Mesendoderm (in vitro differentiated cells): Measurements from ENCODE around the gene FRMPD2.
"Not testable (repeated sequence)": the region's sequence is repeated elsewhere in the genome, so short reads cannot be mapped to it uniquely, and the experiment has no call there.

Source experiments
- DNase-seq: peaks from one replicate; pipeline ENCODE4 v3.0.0; 2013
- H2AK5ac ChIP-seq: 2 replicates; pipeline ENCODE4 v1.6.1; 2013; ENCODE audit warnings: low read length, inconsistent platforms
- H2BK120ac ChIP-seq: 2 replicates; pipeline ENCODE4 v1.6.1; 2013; ENCODE audit warnings: low read depth, mild to moderate bottlenecking, low read length, moderate library complexity, mixed read lengths
- H2BK15ac ChIP-seq: replicated peaks from 2 replicates; pipeline ENCODE4 v1.6.1; 2013; ENCODE audit warnings: low read depth, mild to moderate bottlenecking, moderate library complexity
- H2BK5ac ChIP-seq: 2 replicates; pipeline ENCODE4 v1.6.1; 2013; ENCODE audit warnings: low read length, inconsistent platforms
- H3K18ac ChIP-seq: 2 replicates; pipeline ENCODE4 v1.6.1; 2013; ENCODE audit warnings: mild to moderate bottlenecking, low read length, mixed read lengths
- H3K23ac ChIP-seq: one replicate; pipeline ENCODE4 v1.6.1; 2013; ENCODE audit warnings: low read length
- H3K27ac ChIP-seq: 2 replicates; pipeline ENCODE4 v1.5.1; 2013; ENCODE audit warnings: low read depth, mild to moderate bottlenecking, inconsistent platforms, low read length, moderate library complexity
- H3K27me3 ChIP-seq: 2 replicates; pipeline ENCODE4 v1.6.1; 2013; ENCODE audit warnings: low read length, control low read depth, mild to moderate bottlenecking, inconsistent platforms; ENCODE audit not compliant: insufficient read depth, poor library complexity
- H3K36me3 ChIP-seq: 2 replicates; pipeline ENCODE4 v1.6.1; 2013; ENCODE audit warnings: low read length, inconsistent platforms; ENCODE audit not compliant: control insufficient read depth, insufficient read depth
- H3K4ac ChIP-seq: one replicate; pipeline ENCODE4 v1.6.1; 2013; ENCODE audit warnings: low read depth, mild to moderate bottlenecking, low read length, moderate library complexity
- H3K4me1 ChIP-seq: 2 replicates; pipeline ENCODE4 v1.6.1; 2013; ENCODE audit warnings: low read depth, low read length, inconsistent platforms; ENCODE audit not compliant: control insufficient read depth
- H3K4me2 ChIP-seq: 2 replicates; pipeline ENCODE4 v1.6.1; 2013; ENCODE audit warnings: low read length
- H3K4me3 ChIP-seq: 2 replicates; pipeline ENCODE4 v1.5.1; 2013; ENCODE audit warnings: mild to moderate bottlenecking, low read length
- H3K56ac ChIP-seq: one replicate; pipeline ENCODE4 v1.6.1; 2013; ENCODE audit warnings: low read length
- H3K79me1 ChIP-seq: 2 replicates; pipeline ENCODE4 v1.6.1; 2013; ENCODE audit warnings: low read length, inconsistent platforms
- H3K79me2 ChIP-seq: 2 replicates; pipeline ENCODE4 v1.6.1; 2013; ENCODE audit warnings: mild to moderate bottlenecking, low read length; ENCODE audit not compliant: control insufficient read depth, insufficient read depth
- H3K9ac ChIP-seq: 2 replicates; pipeline ENCODE4 v1.6.1; 2013; ENCODE audit warnings: low read length, inconsistent platforms
- H4K5ac ChIP-seq: one replicate; pipeline ENCODE4 v1.6.1; 2013; ENCODE audit warnings: low read length
- H4K8ac ChIP-seq: one replicate; pipeline ENCODE4 v1.6.1; 2013; ENCODE audit warnings: low read depth, mild to moderate bottlenecking, control low read depth, low read length, moderate library complexity
- WGBS: extraction: QIAGEN DNeasy Blood & Tissue Kit; methylation state at CpG from one replicate; pipeline ENCODE4 v1.1.7; 2013; ENCODE audit warnings: low lambda C conversion rate, missing lambda C conversion rate; ENCODE audit not compliant: insufficient coverage; ENCODE audit errors: extremely low coverage; 5-methylcytosine and 5-hydroxymethylcytosine counted together

The FRMPD2 gene

DNA sequence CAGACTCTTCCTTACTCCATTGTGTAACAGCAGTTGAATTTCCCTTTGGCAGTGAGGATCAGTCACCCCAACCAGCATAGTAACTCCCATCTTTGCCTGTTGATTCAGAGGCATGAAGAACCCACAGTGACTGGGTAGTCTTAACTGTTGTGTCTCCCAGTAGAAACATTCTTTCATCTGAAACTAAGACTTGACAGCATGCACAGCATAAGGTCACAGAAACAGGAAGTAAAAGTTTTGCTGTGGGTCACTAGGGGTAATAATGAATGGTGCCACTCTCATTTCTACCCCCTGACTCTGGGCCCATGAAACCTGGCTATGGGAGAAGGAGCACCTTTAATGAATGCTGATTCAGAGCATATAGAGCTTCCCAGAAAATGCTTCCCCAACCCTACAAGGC is 8.3 kb upstream of the FRMPD2 start:
- Histone ChIP-seq H3K79me2 (no peaks in the 10 kb centered on the region), H3K36me3 (no peaks in the 10 kb centered on the region), H3K23ac (no peak overlapping the region), H2BK120ac (no peak overlapping the region), H4K8ac (no peak overlapping the region), H3K9ac (no peak overlapping the region), H3K18ac (no peak overlapping the region), H3K27ac (no peak overlapping the region), H3K27me3 (no peaks in the 10 kb centered on the region), H2BK15ac (no peak overlapping the region), H2AK5ac (no peak overlapping the region), H3K4me2 (no peak overlapping the region), H3K4ac (no peak overlapping the region), H3K56ac (no peak overlapping the region), H4K5ac (no peak overlapping the region), H2BK5ac (no peak overlapping the region), H3K4me1 (peaks cover 3% of the 10 kb centered on the region), H3K79me1 (no peaks in the 10 kb centered on the region), H3K4me3 (no peak overlapping the region)
- no peak for DNase-seq

DNA sequence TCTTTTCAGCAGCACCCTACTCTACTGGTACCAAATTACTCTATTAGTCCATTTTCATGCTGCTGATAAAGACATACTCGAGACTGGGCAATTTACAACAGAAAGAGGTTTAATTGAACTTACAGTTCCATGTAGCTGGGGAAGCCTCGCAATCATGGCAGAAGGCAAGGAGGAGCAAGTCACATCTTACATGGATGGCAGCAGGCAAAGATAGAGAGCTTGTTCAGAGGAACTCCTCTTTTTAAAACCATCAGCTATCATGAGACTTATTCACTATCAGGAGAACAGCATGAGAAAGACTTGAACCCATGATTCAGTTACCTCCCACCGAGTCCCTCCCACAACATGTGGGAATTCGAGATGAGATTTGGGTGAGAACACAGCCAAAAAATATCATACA is 7.2 kb upstream of the FRMPD2 start:
- H2BK15ac ChIP-seq, H3K27me3 ChIP-seq, H3K27ac ChIP-seq, H3K18ac ChIP-seq, H3K4me2 ChIP-seq, H3K56ac ChIP-seq, H3K4ac ChIP-seq, H3K9ac ChIP-seq, H2BK5ac ChIP-seq, H3K4me3 ChIP-seq, H4K8ac ChIP-seq, DNase-seq, H3K36me3 ChIP-seq, H4K5ac ChIP-seq, H3K23ac ChIP-seq, H2AK5ac ChIP-seq, H2BK120ac ChIP-seq, H3K4me1 ChIP-seq, H3K79me2 ChIP-seq, H3K79me1 ChIP-seq: not testable (repeated sequence)
- no CpG with 5 or more reads among the region's 4 CpGs for WGBS

DNA sequence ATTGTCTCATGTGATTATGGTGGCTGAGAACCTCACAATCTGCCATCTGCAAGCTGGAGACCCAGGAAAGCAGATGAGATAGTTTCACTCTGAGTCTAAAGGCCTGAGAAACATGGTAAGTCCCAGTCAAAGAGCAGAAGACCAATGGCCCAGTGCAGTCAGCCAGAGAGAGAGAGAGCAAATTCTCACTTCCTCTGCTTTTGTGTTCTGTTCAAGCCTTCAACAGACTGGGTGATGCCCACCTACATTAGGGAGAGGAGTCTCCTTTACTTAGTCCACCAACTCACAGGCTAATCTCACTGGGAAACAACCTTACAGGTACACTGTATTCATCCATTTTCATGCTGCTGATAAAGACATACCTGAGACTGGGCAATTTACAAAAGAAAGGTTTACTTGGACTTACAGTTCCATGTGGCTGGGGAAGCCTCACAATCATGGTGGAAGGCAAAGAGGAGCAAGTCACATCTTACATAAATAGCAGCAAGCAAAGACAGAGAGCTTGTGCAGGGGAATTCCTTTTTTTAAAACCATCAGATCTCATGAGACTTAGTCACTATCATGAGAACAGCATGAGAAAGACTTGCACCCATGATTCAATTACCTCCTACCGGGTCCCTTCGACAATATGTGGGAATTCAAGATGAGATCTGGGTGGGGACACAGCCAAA is 4.7 kb upstream of the FRMPD2 start:
- H3K79me2 ChIP-seq: no peaks in the 10 kb centered on the region
- no peaks in the 10 kb centered on the region for H3K79me1 ChIP-seq
- WGBS: no CpG with 5 or more reads among the region's 2 CpGs
- no peak overlapping the region for H3K23ac ChIP-seq
- peaks cover 2% of the 10 kb centered on the region for H3K4me1 ChIP-seq
- H2BK15ac ChIP-seq: no peak overlapping the region
- no peaks in the 10 kb centered on the region for H3K36me3 ChIP-seq
- H2BK120ac ChIP-seq: no peak overlapping the region
- no peak overlapping the region for H3K4me2 ChIP-seq
- no peak overlapping the region for H3K18ac ChIP-seq
- H3K27me3 ChIP-seq: no peaks in the 10 kb centered on the region
- H4K8ac ChIP-seq: no peak overlapping the region
- no peak overlapping the region for H3K56ac ChIP-seq
- H3K4me3 ChIP-seq: no peak overlapping the region
- no peak overlapping the region for H2BK5ac ChIP-seq
- H3K4ac ChIP-seq: no peak overlapping the region
- no peak overlapping the region for H3K9ac ChIP-seq
- no peak for DNase-seq
- H4K5ac ChIP-seq: no peak overlapping the region
- no peak overlapping the region for H2AK5ac ChIP-seq
- H3K27ac ChIP-seq: no peak overlapping the region

DNA sequence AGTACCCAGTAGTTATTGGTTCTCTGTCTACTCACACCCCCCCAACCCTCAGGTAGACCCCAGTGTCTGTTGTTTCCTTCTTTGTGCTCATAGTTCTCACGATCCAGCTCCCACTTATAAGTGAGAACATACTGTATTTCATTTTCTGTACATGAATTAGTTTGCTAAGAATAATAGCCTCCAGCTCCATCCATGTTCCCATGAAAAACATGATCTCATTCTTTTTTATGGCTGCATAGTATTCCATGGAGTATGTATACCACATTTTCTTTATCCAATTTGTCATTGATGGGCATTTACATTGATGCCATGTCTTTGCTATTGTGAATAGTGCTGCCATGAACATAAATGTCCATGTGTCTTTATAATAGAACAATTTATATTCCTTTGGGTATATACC is 2.6 kb upstream of the FRMPD2 start:
- Histone ChIP-seq H3K23ac (no peak overlapping the region), H4K5ac (no peak overlapping the region), H3K4me3 (no peak overlapping the region), H3K18ac (no peak overlapping the region), H2BK15ac (no peak overlapping the region), H3K4me1 (peaks cover 2% of the 10 kb centered on the region), H4K8ac (no peak overlapping the region), H3K4ac (no peak overlapping the region), H2BK120ac (no peak overlapping the region), H3K27me3 (no peaks in the 10 kb centered on the region), H2BK5ac (no peak overlapping the region), H3K36me3 (no peaks in the 10 kb centered on the region), H3K4me2 (no peak overlapping the region), H3K79me2 (no peaks in the 10 kb centered on the region), H3K9ac (no peak overlapping the region), H3K79me1 (no peaks in the 10 kb centered on the region), H3K56ac (no peak overlapping the region), H3K27ac (no peak overlapping the region), H2AK5ac (no peak overlapping the region)
- no peak for DNase-seq
- no CpG with 5 or more reads among the region's 1 CpG for WGBS

DNA sequence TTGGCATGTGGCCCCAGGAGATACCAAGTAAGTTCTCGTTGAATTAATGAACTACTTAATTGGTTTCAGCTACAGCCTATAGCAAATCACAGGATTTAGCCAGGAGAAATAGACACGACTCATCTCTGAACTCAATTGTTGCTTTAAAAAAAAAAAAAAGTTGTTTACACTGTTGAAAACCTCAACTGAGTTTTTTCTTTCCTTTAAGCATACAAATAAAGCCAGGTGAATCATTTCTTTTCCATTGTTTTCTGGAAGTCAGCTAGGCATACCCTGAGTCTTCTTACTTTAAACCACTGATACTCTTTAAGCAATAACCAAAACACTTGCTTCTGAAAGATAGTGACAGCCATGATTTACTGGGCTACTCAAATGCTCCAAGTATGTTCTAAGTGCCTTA is 755 bp downstream of the FRMPD2 start:
- Histone ChIP-seq H3K27me3 (no peaks in the 10 kb centered on the region), H3K4me3 (no peak overlapping the region), H2BK120ac (no peak overlapping the region), H3K56ac (no peak overlapping the region), H3K18ac (no peak overlapping the region), H4K8ac (no peak overlapping the region), H3K4me1 (peaks cover 4% of the 10 kb centered on the region), H2BK5ac (no peak overlapping the region), H3K79me2 (no peaks in the 10 kb centered on the region), H3K9ac (no peak overlapping the region), H2AK5ac (no peak overlapping the region), H3K4ac (no peak overlapping the region), H3K79me1 (no peaks in the 10 kb centered on the region), H2BK15ac (no peak overlapping the region), H3K36me3 (no peaks in the 10 kb centered on the region), H3K27ac (no peak overlapping the region), H3K4me2 (no peak overlapping the region), H3K23ac (no peak overlapping the region), H4K5ac (no peak overlapping the region)
- WGBS: no CpG with 5 or more reads among the region's 2 CpGs
- DNase-seq: no peak

DNA sequence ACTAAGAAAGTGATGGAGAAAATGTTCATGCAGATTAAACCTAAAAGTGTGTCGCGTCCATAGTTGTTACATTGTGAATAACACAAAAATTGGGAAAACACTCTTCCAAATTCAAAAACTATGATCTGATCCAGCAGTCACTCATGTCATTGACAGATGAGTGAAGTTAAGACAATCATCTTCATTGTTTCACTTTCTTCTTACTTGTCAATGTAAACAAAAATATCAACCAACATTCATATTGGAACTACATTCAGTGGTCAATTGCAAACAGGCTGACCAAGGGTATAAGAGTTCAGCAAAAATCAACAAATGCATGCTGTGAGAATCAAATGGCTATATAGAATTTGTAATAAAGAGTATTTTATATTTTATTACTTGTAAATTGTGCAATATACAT is 1.8 kb downstream of the FRMPD2 start:
- Histone ChIP-seq H3K79me1 (no peaks in the 10 kb centered on the region), H3K18ac (no peak overlapping the region), H3K27ac (no peak overlapping the region), H4K8ac (no peak overlapping the region), H3K4me1 (peaks cover 4% of the 10 kb centered on the region), H3K4ac (no peak overlapping the region), H3K56ac (no peak overlapping the region), H3K4me2 (no peak overlapping the region), H2BK5ac (no peak overlapping the region), H3K4me3 (no peak overlapping the region), H2BK15ac (no peak overlapping the region), H4K5ac (no peak overlapping the region), H3K36me3 (no peaks in the 10 kb centered on the region), H3K27me3 (no peaks in the 10 kb centered on the region), H2BK120ac (no peak overlapping the region), H3K23ac (no peak overlapping the region), H2AK5ac (no peak overlapping the region), H3K79me2 (no peaks in the 10 kb centered on the region), H3K9ac (no peak overlapping the region)
- WGBS: no CpG with 5 or more reads among the region's 2 CpGs
- no peak for DNase-seq
